AG10803 (cell line): ENCODE data around the gene ACBD7.
A peak's percentile ranks its signal among the peaks of the same experiment; 100 is the strongest.

ENCODE experiments used
- DNase-seq: peaks from one replicate; pipeline ENCODE4 v3.0.0; 2010; ENCODE audit warnings: low read depth
- H3K4me3 ChIP-seq: 2 replicates; pipeline ENCODE4 v1.5.1; 2011; ENCODE audit warnings: mild to moderate bottlenecking, low read length, control low read depth
- CTCF ChIP-seq: conservative IDR thresholded peaks from 2 replicates; pipeline ENCODE4 v1.5.1; 2011; ENCODE audit warnings: mild to moderate bottlenecking, low read length, control low read depth, inconsistent platforms

Gene ACBD7

GRCh38 chr10:15092855-15093408, 4.4 kb upstream of the ACBD7 start:
- TF ChIP-seq CTCF = no peak
- H3K4me3 ChIP-seq = no peak overlapping the region
- no peak for DNase-seq

DNA sequence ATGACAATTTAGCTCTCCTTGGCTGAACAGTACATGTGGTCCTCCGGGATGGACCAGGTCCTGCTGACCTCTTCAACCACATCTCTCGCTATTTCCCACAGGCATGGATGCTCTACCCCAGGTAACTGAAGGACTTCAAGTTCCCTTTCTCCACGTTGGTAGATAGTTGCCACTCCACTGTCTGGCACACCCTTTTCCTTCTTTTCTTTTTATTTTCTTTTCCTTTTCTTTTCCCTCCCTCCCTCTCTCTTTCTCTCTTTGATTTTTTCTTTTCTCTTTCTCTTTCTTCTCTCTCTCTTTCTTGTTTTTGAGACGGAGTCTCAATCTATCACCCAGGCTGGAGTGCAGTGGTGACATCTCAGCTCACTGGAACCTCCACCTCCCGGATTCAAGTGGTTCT, 2.8 kb upstream of the ACBD7 start:
- DNase-seq = no peak
- no peak for TF ChIP-seq CTCF
- no peak overlapping the region for H3K4me3 ChIP-seq

DNA sequence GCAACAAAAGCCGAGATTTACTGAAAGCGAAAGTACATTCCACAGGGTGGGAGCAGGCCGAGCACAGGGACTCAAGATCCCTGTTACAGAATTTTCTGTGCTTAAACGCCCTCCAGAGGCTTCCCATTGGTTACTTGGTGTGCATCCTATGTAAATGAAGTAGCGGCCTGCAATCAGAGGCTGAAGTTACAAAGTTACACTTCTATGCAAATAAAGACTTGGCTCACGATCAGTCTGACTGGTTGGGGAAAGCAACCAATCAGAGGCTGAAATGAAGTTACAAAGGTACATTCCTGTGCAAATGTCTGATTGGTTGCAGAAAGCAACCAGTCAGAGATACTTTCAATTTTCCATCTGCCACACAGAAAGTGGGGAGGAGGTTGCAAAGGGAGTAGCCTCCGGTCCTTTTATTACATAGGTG, 4.1 kb downstream of the ACBD7 start:
- 0 out of 2 replicates have a peak, but pooled peaks have one; percentile 0 for TF ChIP-seq CTCF
- peak overlapping the region; percentile 60 for H3K4me3 ChIP-seq
- peak; percentile 92 for DNase-seq

- TF ChIP-seq CTCF = peak; percentile 31
- H3K4me3 ChIP-seq = peak overlapping the region; percentile 60
- DNase-seq = no peak
Measured at GRCh38 chr10:15083674-15084501, 4.7 kb downstream of the ACBD7 start.

- no peak for DNase-seq
- no peak for TF ChIP-seq CTCF
Measured at GRCh38 chr10:15075421-15075820, 13.2 kb downstream of the ACBD7 start.

GRCh38 chr10:15072358-15072757, 16.2 kb downstream of the ACBD7 start:
- no peak for TF ChIP-seq CTCF
- DNase-seq = no peak
- H3K4me3 ChIP-seq = no peak overlapping the region

More at GRCh38 chr10:15075421-15075820, 13.2 kb downstream of the ACBD7 start:
- no peak overlapping the region for H3K4me3 ChIP-seq

GRCh38 chr10:15069230-15069629, 19.3 kb downstream of the ACBD7 start:
- no peak for DNase-seq
- no peak overlapping the region for H3K4me3 ChIP-seq
- TF ChIP-seq CTCF = no peak
